H1 (cell line): ENCODE measurements around the gene DNASE1. TPM values are rescaled to one million over a fixed set of nuclear protein-coding genes. Genes with fewer than 3 reads are reported as not detected.
A peak's percentile ranks its signal among the peaks of the same experiment; 100 is the strongest.

Source experiments
- CHD1 ChIP-seq: IDR thresholded peaks from 2 replicates; pipeline ENCODE4 v1.6.1; 2012; ENCODE audit warnings: low read depth, low read length, improper control_type of control experiment
- CREB1 ChIP-seq: IDR thresholded peaks from 2 replicates; pipeline ENCODE4 v1.6.1; 2012; ENCODE audit warnings: inconsistent platforms
- FOSL1 ChIP-seq: IDR thresholded peaks from 2 replicates; pipeline ENCODE4 v1.6.1; 2011; ENCODE audit warnings: mild to moderate bottlenecking, low read depth, low read length, moderate library complexity; ENCODE audit not compliant: insufficient read depth
- HDAC6 ChIP-seq: IDR thresholded peaks from one replicate; pipeline ENCODE4 v1.7.1; 2012; ENCODE audit warnings: low read depth, mild to moderate bottlenecking, inconsistent platforms, low read length, moderate library complexity
- NRF1 ChIP-seq: IDR thresholded peaks from 2 replicates; pipeline ENCODE4 v1.6.1; 2011; ENCODE audit warnings: mild to moderate bottlenecking, low read depth, low read length, improper control_type of control experiment
- SAP30 ChIP-seq: fragments of 300-600 bp; sonication (generic); IDR thresholded peaks from 2 replicates; pipeline ENCODE4 v1.7.1; 2012; ENCODE audit warnings: low read length, moderate library complexity, mild to moderate bottlenecking, inconsistent platforms; ENCODE audit not compliant: insufficient read depth, insufficient replicate concordance
- SIX5 ChIP-seq: IDR thresholded peaks from 2 replicates; pipeline ENCODE4 v1.6.1; 2011; ENCODE audit warnings: mild to moderate bottlenecking, low read depth, low read length
- SP2 ChIP-seq: IDR thresholded peaks from 2 replicates; pipeline ENCODE4 v1.6.1; 2012; ENCODE audit warnings: mild to moderate bottlenecking, low read length, inconsistent platforms
- polyA plus RNA-seq, 7 experiments: library from polyadenylated mRNA; depleted of rRNA in 3 of 7; stranded (reverse) in 5 of 7; unstranded in 2 of 7; fragments of >200 nt in 5 of 7; fragments of 200-250 nt in 2 of 7; gene quantifications; 1 replicate in 5 of 7; 2 replicates in 1 of 7; 4 replicates in 1 of 7; pipeline versions ENCODE4 v1.2.1 to v1.2.3, GENCODE V29; 2011 to 2013; ENCODE audit warnings: missing spikeins in 2 of 7, mixed read lengths in 2 of 7
- total RNA-seq: library from RNA; stranded (reverse); fragmentation: NEBNext Ultra II Directional; extraction: Animal tissue kit (Norgen Biotek cat#: 25700); gene quantifications from 2 replicates; pipeline ENCODE4 v1.2.1, GENCODE V29; 2021

DNASE1 gene
- total and polyA plus RNA-seq, 2 of the 8 experiments (the other 6 are each of a cell fraction or from before 2014, with no cell fraction given) = 11.5 to 16.7 TPM

- TF ChIP-seq CHD1 (no peak), NRF1 (no peak), SP2 (no peak), CREB1 (0 out of 2 replicates have a peak, but pooled peaks have one; percentile 16), HDAC6 (no peak), SIX5 (no peak), SAP30 (no peak), FOSL1 (no peak)
Measured at GRCh38 chr16:3645504-3646347, 8.8 kb upstream of the DNASE1 start (continued).
